Right lobe of liver (tissue), 4 donors: ENCODE measurements around the gene SUCLA2.

ENCODE experiments used
- POLR2A ChIP-seq: fragments of 450-650 bp; IDR thresholded peaks from one replicate; pipeline ENCODE4 v1.6.1; 2017; ENCODE audit warnings: antibody characterized with exemption, mild to moderate bottlenecking
- TF ChIP-seq, protein P1 (sequence below), 4 donors: fragments of 200-600 bp in 3 of 4; fragments of 450-650 bp in 1 of 4; IDR thresholded peaks; one replicate each; pipeline versions ENCODE4 v1.5.1 to v1.8.0; 2016 to 2022; ENCODE audit warnings: antibody characterized with exemption in 4 of 4, mild to moderate bottlenecking in 2 of 4
- donor health status: DM: no; HTN: no; CAD: no.
- donor health status: DM: no; HTN: no; CAD: no.
- donor health status: DM: no; HTN: yes; CAD: no.

DNA sequence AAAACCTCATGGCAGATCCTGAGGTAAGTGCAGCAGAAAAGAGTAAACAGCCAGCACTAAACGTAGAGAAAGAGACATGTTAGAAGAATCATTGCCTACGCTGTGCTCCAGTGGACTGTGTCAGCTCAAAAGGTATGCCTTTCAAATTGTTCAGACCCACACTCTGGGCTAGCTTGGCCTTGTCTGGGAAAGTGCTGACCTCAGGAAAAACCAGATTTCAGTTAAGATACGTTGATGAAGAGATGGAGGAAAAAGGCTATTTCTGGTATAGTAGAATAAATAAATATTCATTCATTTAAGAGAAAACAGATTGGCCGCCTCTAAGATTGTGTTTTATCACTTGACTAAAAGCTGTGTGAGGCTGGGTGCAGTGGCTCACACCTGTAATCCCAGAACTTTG lies 9.6 kb upstream of the SUCLA2 start:
- TF ChIP-seq, protein P1, sequence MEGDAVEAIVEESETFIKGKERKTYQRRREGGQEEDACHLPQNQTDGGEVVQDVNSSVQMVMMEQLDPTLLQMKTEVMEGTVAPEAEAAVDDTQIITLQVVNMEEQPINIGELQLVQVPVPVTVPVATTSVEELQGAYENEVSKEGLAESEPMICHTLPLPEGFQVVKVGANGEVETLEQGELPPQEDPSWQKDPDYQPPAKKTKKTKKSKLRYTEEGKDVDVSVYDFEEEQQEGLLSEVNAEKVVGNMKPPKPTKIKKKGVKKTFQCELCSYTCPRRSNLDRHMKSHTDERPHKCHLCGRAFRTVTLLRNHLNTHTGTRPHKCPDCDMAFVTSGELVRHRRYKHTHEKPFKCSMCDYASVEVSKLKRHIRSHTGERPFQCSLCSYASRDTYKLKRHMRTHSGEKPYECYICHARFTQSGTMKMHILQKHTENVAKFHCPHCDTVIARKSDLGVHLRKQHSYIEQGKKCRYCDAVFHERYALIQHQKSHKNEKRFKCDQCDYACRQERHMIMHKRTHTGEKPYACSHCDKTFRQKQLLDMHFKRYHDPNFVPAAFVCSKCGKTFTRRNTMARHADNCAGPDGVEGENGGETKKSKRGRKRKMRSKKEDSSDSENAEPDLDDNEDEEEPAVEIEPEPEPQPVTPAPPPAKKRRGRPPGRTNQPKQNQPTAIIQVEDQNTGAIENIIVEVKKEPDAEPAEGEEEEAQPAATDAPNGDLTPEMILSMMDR (IDR thresholded peaks at IDR 0.05), result no peak
- no peak for TF ChIP-seq POLR2A
